ENCODE results near the gene ITCH.

GRCh38 chr20:34452281-34452982 lies 89.4 kb downstream of the ITCH start:
- TF ChIP-seq POLR2A (IDR thresholded peaks at IDR 0.05) = no peak
- TF ChIP-seq POLR2AphosphoS5 (IDR thresholded peaks at IDR 0.05) = no peak
- no peak for TF ChIP-seq CTCF (IDR thresholded peaks at IDR 0.05)
- no peak for TF ChIP-seq EP300 (IDR thresholded peaks at IDR 0.05; ENCODE audit: low read depth)

All from transverse colon (tissue), 4 donors.